HG03558 (cell line): ENCODE data around the gene TMEM50B.
"Not testable (repeated sequence)": the region's sequence is repeated elsewhere in the genome, so short reads cannot be mapped to it uniquely, and the experiment has no call there.

ENCODE experiments used
- ATAC-seq: cut with Tn5 transposase; IDR thresholded peaks from one replicate; pipeline ENCODE4 v1.9.1; 2021; ENCODE audit warnings: moderate number of reproducible peaks; ENCODE audit not compliant: unreplicated experiment; ENCODE audit errors: extremely low read depth

Gene TMEM50B

GRCh38 chr21:33478935-33479678 is 667 bp downstream of the TMEM50B start:
- peak; percentile 12 for ATAC-seq

DNA sequence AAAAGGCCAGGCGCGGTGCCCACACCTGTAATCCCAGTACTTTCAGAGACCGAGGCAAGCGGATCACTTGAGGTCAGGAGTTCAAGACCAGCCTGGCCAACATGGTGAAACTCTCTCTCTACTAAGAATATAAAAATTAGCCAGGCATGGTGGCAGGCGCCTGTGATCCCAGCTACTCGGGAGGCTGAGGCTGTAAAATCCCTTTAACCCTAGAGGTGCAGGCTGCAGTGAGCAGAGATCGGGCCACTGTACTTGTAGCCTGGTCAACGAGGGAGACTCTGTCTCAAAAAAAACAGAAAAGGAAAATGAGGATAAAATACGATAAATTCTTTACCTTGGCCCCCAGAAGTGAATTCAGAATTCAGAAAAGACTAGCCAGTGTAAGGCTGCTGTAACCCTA is 1.6 kb downstream of the TMEM50B start:
- no peak for ATAC-seq

GRCh38 chr21:33477066-33477465 is 2.7 kb downstream of the TMEM50B start:
- no peak for ATAC-seq

DNA sequence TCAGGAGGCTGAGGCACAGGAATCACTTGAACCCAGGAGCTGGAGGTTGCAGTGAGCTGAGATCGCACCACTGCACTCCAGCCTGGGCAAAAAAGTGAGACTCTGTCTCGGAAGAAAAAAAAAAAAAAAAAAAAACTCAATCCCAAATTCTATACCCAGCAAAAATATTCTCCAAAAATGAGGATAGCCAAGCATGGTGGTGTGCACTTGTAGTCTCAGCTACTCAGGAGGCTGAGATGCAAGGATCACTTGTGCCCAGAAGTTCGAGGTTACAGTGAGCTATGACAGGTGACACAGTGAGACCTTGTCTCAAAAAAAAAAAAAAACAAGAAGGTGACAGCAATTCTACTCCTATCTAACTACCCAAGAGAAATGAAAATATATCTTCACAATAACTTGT is 6.4 kb downstream of the TMEM50B start:
- ATAC-seq = no peak

DNA sequence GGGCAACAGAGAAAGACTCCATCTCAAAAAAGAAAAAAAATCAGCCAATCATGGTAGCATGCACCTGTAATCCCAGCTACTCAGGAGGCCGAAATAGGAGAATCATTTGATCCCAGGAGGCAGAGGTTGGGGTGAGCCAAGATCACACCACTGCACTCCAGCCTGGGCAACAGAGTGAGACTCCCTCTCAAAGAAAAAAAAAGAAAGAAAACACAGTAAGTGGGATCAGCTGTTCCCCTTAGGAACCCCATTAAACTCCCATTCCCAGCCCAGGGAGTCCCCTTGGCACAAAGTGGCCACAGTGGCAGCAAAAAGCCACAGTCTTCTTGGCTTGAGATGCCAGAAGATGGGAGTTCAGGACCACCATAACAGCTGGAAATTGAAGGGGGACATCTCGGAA is 9.1 kb downstream of the TMEM50B start:
- ATAC-seq = no peak

DNA sequence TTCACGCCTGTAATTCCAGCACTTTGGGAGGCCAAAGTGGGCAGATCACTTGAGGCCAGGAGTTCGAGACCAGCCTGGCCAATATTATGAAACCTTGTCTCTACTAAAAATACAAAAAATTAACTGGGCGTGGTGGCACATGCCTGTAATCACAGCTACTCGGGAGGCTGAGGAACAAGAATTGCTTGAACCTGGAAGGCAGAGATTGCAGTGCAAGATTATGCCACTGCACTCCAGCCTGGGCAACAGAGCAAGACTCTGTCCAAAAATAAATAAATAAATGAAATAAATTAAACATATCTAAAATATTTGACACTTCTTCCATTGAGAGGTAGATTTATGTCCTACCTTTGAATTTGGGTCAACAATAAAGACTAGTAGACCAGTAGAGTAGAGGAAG is 10.6 kb downstream of the TMEM50B start:
- not testable (repeated sequence) for ATAC-seq

GRCh38 chr21:33461538-33462250 is 18.1 kb downstream of the TMEM50B start:
- ATAC-seq = no peak

DNA sequence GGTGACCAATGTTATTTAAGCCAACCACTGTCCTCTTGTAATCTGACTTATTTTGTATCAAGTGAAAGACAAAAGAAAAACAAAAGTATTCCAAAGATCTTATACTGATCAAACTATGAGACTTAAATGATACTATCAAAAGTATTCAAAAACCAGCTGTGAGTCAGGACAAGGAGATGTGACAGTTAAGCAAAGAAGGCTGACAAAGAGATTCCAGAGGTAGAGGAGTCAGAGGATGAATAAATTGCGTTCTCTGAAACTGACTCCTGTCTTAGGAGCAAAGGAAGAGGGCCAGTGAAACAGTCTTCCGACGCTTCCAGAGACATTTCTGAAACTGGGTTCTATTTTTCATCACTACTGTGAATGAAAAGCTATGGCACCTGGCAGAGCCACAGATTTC is 20.9 kb downstream of the TMEM50B start:
- no peak for ATAC-seq

DNA sequence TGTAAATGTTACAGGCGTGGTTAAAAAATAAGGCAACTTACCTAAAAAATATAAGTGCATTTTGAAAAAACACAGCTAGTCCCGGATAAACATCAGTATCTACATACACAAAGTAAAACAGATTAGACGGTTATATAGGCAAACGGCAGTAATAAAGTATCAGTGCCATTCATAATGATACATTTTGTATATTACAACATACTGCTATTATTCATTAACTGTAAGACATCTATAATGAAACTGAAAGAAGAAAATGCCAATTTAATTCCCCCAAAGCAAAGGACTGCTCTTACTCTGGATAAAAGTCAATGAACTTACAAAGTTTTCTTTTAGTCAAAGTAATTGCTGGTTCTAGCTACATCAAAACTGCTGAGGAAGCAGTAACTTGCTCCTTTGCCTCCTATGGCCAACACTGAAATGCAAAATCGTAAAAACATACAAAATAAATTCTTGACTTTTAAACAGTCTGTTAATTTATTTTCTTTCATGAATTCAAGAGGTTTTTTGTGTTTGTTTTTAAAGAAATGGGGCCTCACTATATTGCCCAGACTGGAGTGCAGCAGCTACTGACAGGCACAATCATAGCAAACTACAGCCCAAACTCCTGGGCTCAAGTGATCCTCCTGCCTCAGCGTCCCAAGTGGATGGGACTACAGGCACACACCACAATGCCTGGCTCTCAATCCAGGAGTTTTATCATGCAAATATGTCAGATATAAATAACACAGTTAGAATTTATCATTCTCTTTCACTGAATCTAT is 23.9 kb downstream of the TMEM50B start:
- no peak for ATAC-seq

DNA sequence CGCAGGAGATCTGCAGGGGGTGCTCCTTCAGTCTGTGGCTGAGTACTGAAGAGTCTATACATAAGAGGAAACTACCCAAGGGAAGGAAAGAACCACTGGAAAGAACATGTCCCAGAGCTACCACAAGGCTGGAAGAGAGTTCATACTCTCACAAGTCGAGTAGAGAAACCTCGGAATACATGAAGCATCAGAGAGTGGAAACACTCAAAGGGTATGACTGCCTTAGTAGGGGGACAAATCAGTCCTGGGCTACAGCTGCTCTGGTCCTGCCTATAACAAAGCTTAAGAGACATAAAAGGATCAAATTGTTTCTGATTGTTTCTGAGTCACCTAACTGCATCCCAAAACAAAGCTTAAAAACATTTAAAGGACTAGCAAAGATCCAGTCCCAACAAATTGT is 27.4 kb downstream of the TMEM50B start:
- ATAC-seq = no peak

- no peak for ATAC-seq
These were observed 28.1 kb downstream of the TMEM50B start for GRCh38 chr21:33451634-33452071.

DNA sequence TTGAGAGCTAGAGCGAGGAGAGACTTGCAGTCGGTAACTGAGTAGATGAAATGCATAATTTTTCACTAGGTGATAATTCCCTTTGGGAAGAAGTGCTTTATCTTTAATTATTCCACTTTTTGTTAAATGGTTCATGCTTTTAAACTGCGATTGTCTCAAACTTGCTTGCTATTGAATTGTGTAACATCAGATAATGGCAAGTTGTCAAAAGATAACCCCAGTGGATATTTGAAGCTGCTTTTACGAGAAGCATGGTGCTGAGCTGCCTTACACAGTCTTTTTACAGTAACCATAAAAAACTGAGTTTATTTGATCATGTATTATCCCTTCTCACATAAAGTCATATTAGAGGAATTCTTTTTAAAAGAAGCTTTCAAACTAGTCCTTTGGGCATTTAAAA is 30.2 kb downstream of the TMEM50B start:
- ATAC-seq = no peak

- ATAC-seq = not testable (repeated sequence)
These were observed 33.2 kb downstream of the TMEM50B start for GRCh38 chr21:33446620-33447019.

DNA sequence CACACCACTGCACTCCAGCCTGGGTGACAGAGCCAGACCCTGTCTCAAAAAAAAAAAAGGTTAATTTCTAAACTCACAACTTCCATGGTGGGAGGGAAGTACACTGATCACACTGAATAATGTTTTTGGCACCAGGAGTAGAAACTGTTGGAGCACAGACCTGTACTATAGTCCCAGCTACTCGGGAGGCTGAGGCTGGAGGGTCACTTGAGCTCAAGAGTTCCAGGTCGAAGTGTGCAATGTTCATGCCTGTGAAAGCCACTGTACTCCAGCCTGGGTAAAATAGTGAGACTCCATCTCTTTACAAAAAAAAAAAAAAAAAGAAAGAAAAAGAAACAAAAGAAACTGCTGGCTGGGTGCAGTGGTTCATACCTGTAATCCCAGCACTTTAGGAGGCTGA is 35.3 kb downstream of the TMEM50B start:
- no peak for ATAC-seq

GRCh38 chr21:33443194-33443593 is 36.6 kb downstream of the TMEM50B start:
- ATAC-seq = no peak

DNA sequence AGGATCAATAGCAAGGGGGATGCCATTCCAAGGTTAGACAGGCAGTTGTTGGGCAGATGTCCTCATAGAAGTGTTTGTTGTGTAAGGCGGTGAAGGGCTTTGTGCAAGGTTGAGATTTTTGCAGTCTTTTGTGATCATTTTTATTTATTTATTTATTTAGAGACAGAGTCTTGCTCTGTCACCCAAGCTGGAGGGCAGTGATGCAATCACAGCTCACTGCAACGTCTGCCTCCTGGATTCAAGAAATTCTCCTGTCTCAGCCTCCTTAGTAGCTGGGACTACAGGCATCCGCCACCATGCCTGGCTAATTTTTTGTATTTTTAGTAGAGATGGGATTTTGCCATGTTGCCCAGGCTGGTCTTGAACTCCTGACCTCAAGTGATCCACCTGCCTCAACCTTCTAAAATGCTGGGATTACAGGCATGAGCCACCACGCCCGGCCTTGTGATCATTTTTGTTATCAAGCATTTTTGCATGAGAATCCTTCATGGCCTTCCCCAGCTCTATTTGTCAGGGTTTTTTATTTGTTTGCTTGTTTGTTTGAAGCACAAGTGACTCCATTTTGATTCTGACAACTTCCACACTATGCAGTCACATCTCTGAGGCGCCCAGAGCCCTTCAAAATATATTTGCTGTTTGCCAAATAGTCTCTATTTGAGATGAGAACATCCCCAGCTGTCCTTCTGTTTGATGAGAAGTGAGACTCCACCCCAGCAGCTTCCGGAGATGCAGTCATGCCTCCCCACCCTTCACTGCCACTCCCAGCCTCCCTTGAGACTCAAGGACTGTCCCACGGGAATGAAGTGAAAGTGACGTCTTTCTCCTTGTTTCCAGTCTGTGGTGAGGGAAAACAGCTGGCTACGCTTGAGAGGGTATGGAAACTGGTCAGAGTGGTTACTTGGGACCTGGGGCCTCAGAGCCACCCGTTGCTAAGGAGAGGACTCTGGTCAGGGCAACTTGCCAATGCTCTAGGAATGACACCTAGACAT is 38.0 kb downstream of the TMEM50B start:
- no peak for ATAC-seq

DNA sequence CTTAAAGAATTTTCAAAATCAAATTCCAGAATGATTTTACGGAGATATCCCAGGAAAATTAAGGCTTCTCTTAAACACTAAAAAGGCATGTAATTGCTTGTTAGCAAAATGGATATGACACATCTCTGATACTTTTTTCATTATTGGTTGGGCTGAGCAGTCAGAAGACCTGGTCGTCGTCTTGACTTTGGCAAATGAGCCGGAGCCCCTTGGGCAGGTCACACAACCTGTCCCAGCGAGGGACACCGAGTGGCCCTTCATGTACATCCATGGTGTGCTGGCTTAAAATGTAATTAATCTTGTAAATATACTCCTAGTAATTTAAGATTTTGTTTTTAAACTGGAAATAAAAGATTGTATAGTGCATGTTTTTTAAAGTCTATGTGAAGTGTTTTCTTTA is 42.6 kb downstream of the TMEM50B start:
- no peak for ATAC-seq

DNA sequence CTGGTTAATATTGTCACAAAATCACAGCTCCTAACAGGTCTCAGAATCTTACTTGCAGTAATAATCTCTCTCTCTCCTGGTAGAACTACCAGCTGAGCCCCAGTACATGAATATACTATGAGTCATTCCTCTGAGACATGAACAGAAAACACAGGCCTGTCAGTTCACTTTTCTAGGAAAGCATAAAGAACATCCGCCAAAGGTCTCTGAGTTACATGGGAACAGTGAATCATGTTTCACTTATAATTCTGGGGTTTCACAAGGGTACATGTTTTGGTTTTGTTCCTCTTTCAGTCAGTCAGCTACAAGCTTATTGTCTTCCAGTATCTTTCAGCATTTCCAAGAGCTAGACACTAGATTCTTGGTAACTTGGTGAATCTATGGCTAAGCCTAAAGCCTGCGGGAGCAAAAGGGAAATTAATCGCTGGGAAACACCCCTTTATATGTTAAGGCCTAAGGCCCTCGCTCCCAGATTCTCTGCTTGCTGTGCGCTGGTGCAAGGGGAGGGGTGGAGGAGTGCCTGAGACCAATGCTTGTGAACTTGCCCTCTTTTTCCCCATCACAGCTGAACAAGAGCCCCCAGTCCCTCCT is 44.9 kb downstream of the TMEM50B start:
- ATAC-seq = peak; percentile 79

DNA sequence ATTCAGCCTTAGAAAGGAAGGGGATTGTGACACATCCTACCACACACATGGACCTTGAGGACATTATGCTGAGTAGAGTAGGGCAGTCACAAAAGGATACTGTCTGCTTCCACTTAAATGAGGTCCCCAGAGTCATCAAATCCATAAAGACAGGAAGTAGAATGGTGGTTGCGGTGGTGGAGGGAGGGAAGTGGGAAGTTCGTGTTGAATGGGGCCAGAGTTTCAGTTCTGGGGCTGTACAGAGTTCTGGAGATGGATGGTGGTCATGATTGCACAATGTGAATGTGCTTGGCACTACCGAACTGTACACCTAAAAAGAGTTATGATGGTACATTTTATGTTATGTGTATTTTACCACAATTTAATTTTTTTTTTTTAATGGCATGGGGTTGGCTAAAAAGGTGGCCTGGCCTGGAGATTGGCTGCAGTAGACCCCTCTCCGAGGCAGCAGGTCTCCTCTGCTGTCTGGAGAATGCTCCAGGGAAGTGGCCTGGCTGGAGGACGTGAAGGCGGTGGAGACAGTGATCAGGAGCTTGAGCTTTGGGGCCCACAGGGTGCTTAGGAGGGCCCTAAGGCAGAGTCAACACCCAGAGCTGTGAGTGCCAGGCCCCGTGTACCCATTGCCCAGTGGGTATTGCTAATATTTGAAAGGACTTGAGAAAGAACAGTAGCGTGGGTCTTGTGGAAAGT is 46.2 kb downstream of the TMEM50B start:
- no peak for ATAC-seq
